ENCODE results near the gene APOB. TPM values are rescaled to one million over a fixed set of nuclear protein-coding genes. Genes with fewer than 3 reads are reported as not detected.
A peak's percentile ranks its signal among the peaks of the same experiment; 100 is the strongest.

The APOB gene
- total and polyA plus RNA-seq, 2 of the 13 experiments (the other 11 are each of a cell fraction or from before 2014, with no cell fraction given) = 1,569 to 2,515 TPM

DNA sequence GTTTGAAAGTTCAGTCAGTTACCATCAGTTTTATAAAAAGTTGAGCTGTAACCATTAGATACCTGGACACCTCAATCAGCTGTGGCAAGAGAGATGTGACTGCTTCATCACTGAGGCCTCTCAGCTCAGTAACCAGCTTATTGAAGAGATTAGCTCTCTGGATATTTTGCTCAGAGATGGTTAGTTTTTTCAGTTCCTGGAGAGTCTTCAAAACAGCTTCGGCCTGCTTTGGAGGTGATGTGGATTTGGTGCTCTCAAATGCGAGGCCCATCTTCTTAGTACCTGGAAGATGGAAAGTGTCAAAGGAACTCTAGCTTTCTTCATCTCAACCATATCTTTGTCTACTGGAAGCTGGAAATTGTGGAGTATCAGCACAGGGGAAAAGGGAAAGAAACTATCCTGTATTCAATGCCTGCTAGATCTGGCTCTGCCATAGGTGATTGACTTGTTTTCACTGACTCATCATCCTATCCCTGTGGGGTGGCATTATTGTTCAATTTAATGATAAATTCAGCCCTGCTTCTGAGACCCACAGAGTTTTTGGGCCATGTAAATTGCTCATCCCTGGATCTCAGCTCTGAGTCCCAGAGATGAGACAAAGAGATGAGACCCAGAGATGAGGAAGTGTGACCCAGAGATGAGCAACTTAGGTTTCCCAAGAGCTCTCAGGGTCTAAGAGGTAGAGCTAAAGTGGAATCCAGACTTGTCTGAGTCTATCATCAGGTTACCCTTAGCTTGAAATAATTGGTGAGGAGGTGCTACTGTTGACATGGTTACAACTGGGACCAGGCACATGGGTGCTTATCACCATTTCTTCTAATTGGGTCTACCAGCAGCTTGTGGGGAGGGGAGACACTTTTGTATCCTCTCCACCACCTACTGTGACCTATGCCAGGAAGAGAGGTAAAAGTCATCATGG is 10.4 kb downstream of the APOB start (continued):
- TF ChIP-seq ZNF878 (CRISPR knock-in tag; IDR thresholded peaks at IDR 0.05) (0 out of 2 replicates have a peak, but pooled peaks have one; percentile 53), CCDC6 (CRISPR knock-in tag; IDR thresholded peaks at IDR 0.05) (peak; percentile 17; the same call in 1 of the 2 replicates), SP5 (CRISPR knock-in tag; IDR thresholded peaks at IDR 0.05; ENCODE audit: borderline replicate concordance, low read depth) (no peak), ZNF781 (CRISPR knock-in tag; IDR thresholded peaks at IDR 0.05; ENCODE audit: borderline replicate concordance, not compliant biosample characterization) (no peak), GATA4 (IDR thresholded peaks at IDR 0.05; ENCODE audit: borderline replicate concordance, low read depth) (0 out of 2 replicates have a peak, but pooled peaks have one; percentile 14), ZSCAN29 (CRISPR knock-in tag; conservative IDR thresholded peaks at IDR 0.05) (0 out of 2 replicates have a peak, but pooled peaks have one; percentile 54), TSC22D2 (CRISPR knock-in tag; IDR thresholded peaks at IDR 0.05; ENCODE audit: borderline replicate concordance) (no peak), JUND (CRISPR knock-in tag; IDR thresholded peaks at IDR 0.05) (0 out of 2 replicates have a peak, but pooled peaks have one; percentile 12), ZHX1 (CRISPR knock-in tag; IDR thresholded peaks at IDR 0.05; ENCODE audit: low read depth) (0 out of 2 replicates have a peak, but pooled peaks have one; percentile 13), ZNF570 (CRISPR knock-in tag; IDR thresholded peaks at IDR 0.05; ENCODE audit: borderline replicate concordance) (0 out of 2 replicates have a peak, but pooled peaks have one; percentile 43), POLR2AphosphoS5 (IDR thresholded peaks at IDR 0.05; ENCODE audit: low read depth, low read length) (peak; percentile 51), RARG (CRISPR knock-in tag; IDR thresholded peaks at IDR 0.05; ENCODE audit: low read depth) (0 out of 2 replicates have a peak, but pooled peaks have one; percentile 73), ZNF576 (CRISPR knock-in tag; IDR thresholded peaks at IDR 0.05) (no peak), ZNF292 (CRISPR knock-in tag; IDR thresholded peaks at IDR 0.05; ENCODE audit: borderline replicate concordance, low read depth) (no peak), MTF2 (CRISPR knock-in tag; IDR thresholded peaks at IDR 0.05; ENCODE audit: borderline replicate concordance) (0 out of 2 replicates have a peak, but pooled peaks have one; percentile 30), RBFOX2 (IDR thresholded peaks at IDR 0.05; ENCODE audit: low read depth, low read length) (peak; percentile 65), PHF5A (CRISPR knock-in tag; IDR thresholded peaks at IDR 0.05; ENCODE audit: low read depth, unreplicated experiment) (peak; percentile 80), POLR2A (IDR thresholded peaks at IDR 0.05; ENCODE audit: insufficient read depth in 1 of 2, low read depth in 2 of 2, low read length in 2 of 2) (peak; percentile 68 to 75), MAFK (conservative IDR thresholded peaks at IDR 0.05 in 1 of 2, IDR thresholded peaks at IDR 0.05 in 1 of 2; ENCODE audit: low read length in 2 of 2) (peak; percentile 36 to 39; a peak in 3 of 4 replicates), KLF6 (CRISPR knock-in tag; IDR thresholded peaks at IDR 0.05) (peak; percentile 19; the same call in 1 of the 2 replicates), ATF3 (CRISPR knock-in tag; IDR thresholded peaks at IDR 0.05) (no peak), THAP8 (CRISPR knock-in tag; IDR thresholded peaks at IDR 0.05; ENCODE audit: borderline replicate concordance) (peak; percentile 14; the same call in 1 of the 2 replicates)
- TF ChIP-seq, protein P1, sequence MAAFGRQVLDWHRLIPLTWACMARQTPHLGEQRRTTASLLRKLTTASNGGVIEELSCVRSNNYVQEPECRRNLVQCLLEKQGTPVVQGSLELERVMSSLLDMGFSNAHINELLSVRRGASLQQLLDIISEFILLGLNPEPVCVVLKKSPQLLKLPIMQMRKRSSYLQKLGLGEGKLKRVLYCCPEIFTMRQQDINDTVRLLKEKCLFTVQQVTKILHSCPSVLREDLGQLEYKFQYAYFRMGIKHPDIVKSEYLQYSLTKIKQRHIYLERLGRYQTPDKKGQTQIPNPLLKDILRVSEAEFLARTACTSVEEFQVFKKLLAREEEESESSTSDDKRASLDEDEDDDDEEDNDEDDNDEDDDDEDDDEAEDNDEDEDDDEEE (CRISPR knock-in tag; IDR thresholded peaks at IDR 0.05) = 0 out of 2 replicates have a peak, but pooled peaks have one; percentile 40

Measured in HepG2 (cell line).